Measurements from ENCODE around the gene JUND. TPM values are rescaled to one million over a fixed set of nuclear protein-coding genes. Genes with fewer than 3 reads are reported as not detected.
A peak's percentile ranks its signal among the peaks of the same experiment; 100 is the strongest.

The JUND gene
- total and polyA plus RNA-seq, 10 donors, result 47.5 to 232 (median 146) TPM

- Histone ChIP-seq H3K27me3 (replicated peaks in 1 of 7) (no peaks in the 10 kb centered on the region), H3K9me3 (no peaks in the 10 kb centered on the region), H3K4me1 (peaks cover 23 to 77% (median 50%) of the 10 kb centered on the region in 6 donors), H3K4me3 (no peak overlapping the region), H3K27ac (peak overlapping the region in 5 of 8 donors; percentile 12 to 95 (median 26)), H3K36me3 (peaks cover 0 to 98% (median 32%) of the 10 kb centered on the region in 6 donors)
- intact Hi-C loops (cut with DNase I; ENCODE audit: low total_unique reads), result no loop called here
- WGBS, 5 donors, result 87 to 93% (median 90%) methylated on average over 9 to 13 of the region's 13 CpGs
- no peak for DNase-seq
- no peak for TF ChIP-seq CTCF (IDR thresholded peaks at IDR 0.05 in 8 of 11, conservative IDR thresholded peaks at IDR 0.05 in 3 of 11)
- peak in 1 of 3 donors; percentile 25 for TF ChIP-seq POLR2AphosphoS5 (IDR thresholded peaks at IDR 0.05)
Observed at GRCh38 chr19:18310966-18311365, 29.5 kb upstream of the JUND start.

- peaks cover 0 to 92% (median 32%) of the 10 kb centered on the region in 6 donors for H3K36me3 ChIP-seq
- no peak for DNase-seq
- peak overlapping the region in 6 of 8 donors; percentile 15 to 95 (median 23) for H3K27ac ChIP-seq
Observed at GRCh38 chr19:18310118-18310909, 28.9 kb upstream of the JUND start.

GRCh38 chr19:18309525-18310064 lies 28.2 kb upstream of the JUND start:
- Histone ChIP-seq H3K9me3 (no peaks in the 10 kb centered on the region), H3K4me3 (no peak overlapping the region), H3K27me3 (replicated peaks in 1 of 7) (no peaks in the 10 kb centered on the region), H3K36me3 (peaks cover 0 to 85% (median 32%) of the 10 kb centered on the region in 6 donors), H3K4me1 (peaks cover 35 to 83% (median 62%) of the 10 kb centered on the region in 6 donors), H3K27ac (peak overlapping the region in 5 of 8 donors; percentile 26 to 99 (median 95))
- no peak for DNase-seq
- TF ChIP-seq CTCF (IDR thresholded peaks at IDR 0.05 in 8 of 11, conservative IDR thresholded peaks at IDR 0.05 in 3 of 11) (no peak), POLR2AphosphoS5 (IDR thresholded peaks at IDR 0.05) (peak in 2 of 3 donors; percentile 10 to 43), POLR2A (IDR thresholded peaks at IDR 0.05) (no peak)
- 89 to 94% (median 92%) methylated on average over 11 to 33 of the region's 33 CpGs for WGBS, 5 donors
- intact Hi-C loops (cut with DNase I; ENCODE audit: low total_unique reads), result no loop called here

More at GRCh38 chr19:18310118-18310909, 28.9 kb upstream of the JUND start:
- intact Hi-C loops (cut with DNase I; ENCODE audit: low total_unique reads), result no loop called here
- H3K27me3 ChIP-seq (replicated peaks in 1 of 7), result no peaks in the 10 kb centered on the region
- H3K9me3 ChIP-seq, result no peaks in the 10 kb centered on the region
- H3K4me3 ChIP-seq, result no peak overlapping the region
- H3K4me1 ChIP-seq, result peaks cover 30 to 77% (median 56%) of the 10 kb centered on the region in 6 donors
- 77 to 82% (median 79%) methylated on average over 18 to 23 of the region's 23 CpGs for WGBS, 5 donors
- TF ChIP-seq POLR2A (IDR thresholded peaks at IDR 0.05), result no peak
- no peak for TF ChIP-seq POLR2AphosphoS5 (IDR thresholded peaks at IDR 0.05)
- no peak for TF ChIP-seq CTCF (IDR thresholded peaks at IDR 0.05 in 8 of 11, conservative IDR thresholded peaks at IDR 0.05 in 3 of 11)

- no peaks in the 10 kb centered on the region for H3K9me3 ChIP-seq
- peaks cover 0 to 78% (median 32%) of the 10 kb centered on the region in 6 donors for H3K36me3 ChIP-seq
- peaks cover 37 to 89% (median 69%) of the 10 kb centered on the region in 6 donors for H3K4me1 ChIP-seq
- H3K4me3 ChIP-seq, result no peak overlapping the region
- H3K27ac ChIP-seq, result peak overlapping the region in 7 of 8 donors; percentile 7 to 99 (median 95)
- DNase-seq, result peak; percentile 73
- 60 to 85% (median 81%) methylated on average over 7 of the region's 7 CpGs for WGBS, 5 donors
- no peaks in the 10 kb centered on the region for H3K27me3 ChIP-seq (replicated peaks in 1 of 7)
- intact Hi-C loops (cut with DNase I; ENCODE audit: low total_unique reads), result no loop called here
- TF ChIP-seq CTCF (IDR thresholded peaks at IDR 0.05 in 8 of 11, conservative IDR thresholded peaks at IDR 0.05 in 3 of 11), result no peak
- TF ChIP-seq POLR2A (IDR thresholded peaks at IDR 0.05), result no peak
- peak in 1 of 3 donors; percentile 29 for TF ChIP-seq POLR2AphosphoS5 (IDR thresholded peaks at IDR 0.05)
Observed at GRCh38 chr19:18308948-18309325, 27.5 kb upstream of the JUND start.
